ENCODE results near the gene RNF126. TPM values are rescaled to one million over a fixed set of nuclear protein-coding genes. Genes with fewer than 3 reads are reported as not detected.
"Not testable (repeated sequence)": the region's sequence is repeated elsewhere in the genome, so short reads cannot be mapped to it uniquely, and the experiment has no call there.

The RNF126 gene
- total and polyA plus RNA-seq, 8 donors: 11.9 to 33.7 (median 17.4) TPM

GRCh38 chr19:607301-608154 is 55.5 kb downstream of the RNF126 start:
- 72 to 81% methylated on average over 28 to 30 of the region's 30 CpGs for WGBS, 2 donors
- H3K36me3 ChIP-seq: no peaks in the 10 kb centered on the region
- TF ChIP-seq CTCF (IDR thresholded peaks at IDR 0.05): no peak
- FAIRE-seq: no peak
- no peak for DNase-seq
- intact Hi-C loops (cut with DNase I): no loop called here
- no peak overlapping the region for H3K27ac ChIP-seq
- H3K4me3 ChIP-seq: no peak overlapping the region
- no peaks in the 10 kb centered on the region for H3K27me3 ChIP-seq
- no peaks in the 10 kb centered on the region for H3K4me1 ChIP-seq
- H3K9me3 ChIP-seq: no peaks in the 10 kb centered on the region
- ATAC-seq: no peak

- H3K27ac ChIP-seq; H3K36me3 ChIP-seq; H3K4me3 ChIP-seq; ATAC-seq; intact Hi-C loops (cut with DNase I); H3K27me3 ChIP-seq; H3K9me3 ChIP-seq; FAIRE-seq; H3K4me1 ChIP-seq: not testable (repeated sequence)
- 71 to 80% methylated on average over 16 to 32 of the region's 34 CpGs for WGBS, 2 donors
- peak in 2 of 6 donors; percentile 26 to 66 for DNase-seq
These were observed 57.7 kb downstream of the RNF126 start for GRCh38 chr19:605061-605971.

GRCh38 chr19:604355-604754 is 58.7 kb downstream of the RNF126 start:
- Histone ChIP-seq H3K4me3 (no peak overlapping the region), H3K27me3 (no peaks in the 10 kb centered on the region), H3K27ac (no peak overlapping the region), H3K9me3 (no peaks in the 10 kb centered on the region), H3K4me1 (no peaks in the 10 kb centered on the region), H3K36me3 (no peaks in the 10 kb centered on the region)
- no peak for ATAC-seq
- no peak for TF ChIP-seq CTCF (IDR thresholded peaks at IDR 0.05)
- DNase-seq: peak in 2 of 6 donors; percentile 33 to 51
- no peak for FAIRE-seq
- WGBS, 2 donors: 69 to 91% methylated on average over 11 of the region's 11 CpGs
- intact Hi-C loops (cut with DNase I): no loop called here

- H3K4me1 ChIP-seq; H3K27me3 ChIP-seq; FAIRE-seq; ATAC-seq; intact Hi-C loops (cut with DNase I); H3K4me3 ChIP-seq; H3K27ac ChIP-seq; H3K36me3 ChIP-seq; H3K9me3 ChIP-seq: not testable (repeated sequence)
- WGBS, 2 donors: 87 to 88% methylated on average over 20 of the region's 20 CpGs
- peak in 1 of 6 donors; percentile 50 for DNase-seq
These were observed 59.2 kb downstream of the RNF126 start for GRCh38 chr19:603779-604178.

GRCh38 chr19:603302-603639 is 59.7 kb downstream of the RNF126 start:
- H3K36me3 ChIP-seq; H3K4me3 ChIP-seq; H3K4me1 ChIP-seq; H3K27me3 ChIP-seq; ATAC-seq; H3K9me3 ChIP-seq; H3K27ac ChIP-seq; intact Hi-C loops (cut with DNase I); FAIRE-seq: not testable (repeated sequence)
- 78 to 83% methylated on average over 13 of the region's 13 CpGs for WGBS, 2 donors
- peak in 1 of 6 donors; percentile 64 for DNase-seq

GRCh38 chr19:602391-603301 is 60.4 kb downstream of the RNF126 start:
- no peaks in the 10 kb centered on the region for H3K9me3 ChIP-seq
- no peak for FAIRE-seq
- intact Hi-C loops (cut with DNase I): no loop called here
- no peak overlapping the region for H3K4me3 ChIP-seq
- H3K4me1 ChIP-seq: no peaks in the 10 kb centered on the region
- TF ChIP-seq CTCF (IDR thresholded peaks at IDR 0.05): no peak
- 72 to 76% methylated on average over 32 to 35 of the region's 35 CpGs for WGBS, 2 donors
- no peaks in the 10 kb centered on the region for H3K36me3 ChIP-seq
- H3K27ac ChIP-seq: no peak overlapping the region
- ATAC-seq: no peak
- DNase-seq: peak in 1 of 6 donors; percentile 69
- H3K27me3 ChIP-seq: no peaks in the 10 kb centered on the region
